NCI-H82 treated with DMSO at 0.1 percent for 48 hours (cell line): ENCODE results near the gene ANKRD28.
"Not testable (repeated sequence)": the region's sequence is repeated elsewhere in the genome, so short reads cannot be mapped to it uniquely, and the experiment has no call there.

Experiments used
- DNase-seq: peaks from one replicate; lab custom pipeline; 2025; ENCODE audit not compliant: unreplicated experiment; lab: John Stamatoyannopoulos, UW

The ANKRD28 gene

GRCh38 chr3:15778332-15778858 lies 19.4 kb downstream of the ANKRD28 start:
- peak; percentile 99 for DNase-seq

GRCh38 chr3:15774931-15775560 lies 22.7 kb downstream of the ANKRD28 start:
- DNase-seq: peak; percentile 67

GRCh38 chr3:15771444-15771843 lies 26.3 kb downstream of the ANKRD28 start:
- DNase-seq: no peak

- DNase-seq: no peak
Observed at GRCh38 chr3:15769256-15769915, 28.4 kb downstream of the ANKRD28 start.

- no peak for DNase-seq
Observed at GRCh38 chr3:15768421-15769255, 29.1 kb downstream of the ANKRD28 start.

- no peak for DNase-seq
Observed at GRCh38 chr3:15766406-15766805, 31.4 kb downstream of the ANKRD28 start.

- no peak for DNase-seq
Observed at GRCh38 chr3:15758295-15758694, 39.5 kb downstream of the ANKRD28 start.

- DNase-seq: no peak
Observed at GRCh38 chr3:15757824-15758223, 40.0 kb downstream of the ANKRD28 start.

- no peak for DNase-seq
Observed at GRCh38 chr3:15756505-15756904, 41.3 kb downstream of the ANKRD28 start.

GRCh38 chr3:15755780-15756179 lies 42.0 kb downstream of the ANKRD28 start:
- no peak for DNase-seq

- DNase-seq: no peak
Observed at GRCh38 chr3:15755181-15755580, 42.6 kb downstream of the ANKRD28 start.

GRCh38 chr3:15754047-15754446 lies 43.7 kb downstream of the ANKRD28 start:
- no peak for DNase-seq

GRCh38 chr3:15753056-15753710 lies 44.6 kb downstream of the ANKRD28 start:
- DNase-seq: no peak

GRCh38 chr3:15750879-15751278 lies 46.9 kb downstream of the ANKRD28 start:
- no peak for DNase-seq

- no peak for DNase-seq
Observed at GRCh38 chr3:15750143-15750542, 47.6 kb downstream of the ANKRD28 start.

GRCh38 chr3:15745896-15746295 lies 51.9 kb downstream of the ANKRD28 start:
- not testable (repeated sequence) for DNase-seq

- no peak for DNase-seq
Observed at GRCh38 chr3:15744176-15744575, 53.6 kb downstream of the ANKRD28 start.

- no peak for DNase-seq
Observed at GRCh38 chr3:15743587-15744009, 54.2 kb downstream of the ANKRD28 start.

GRCh38 chr3:15742236-15742635 lies 55.5 kb downstream of the ANKRD28 start:
- DNase-seq: not testable (repeated sequence)

- DNase-seq: not testable (repeated sequence)
Observed at GRCh38 chr3:15738616-15739005, 59.2 kb downstream of the ANKRD28 start.

GRCh38 chr3:15731024-15731423 lies 66.8 kb downstream of the ANKRD28 start:
- no peak for DNase-seq
